DMS 273 (cell line): ENCODE data around the gene MRPL16.
A peak's percentile ranks its signal among the peaks of the same experiment; 100 is the strongest.
"Not testable (repeated sequence)": the region's sequence is repeated elsewhere in the genome, so short reads cannot be mapped to it uniquely, and the experiment has no call there.

Experiments used
- DNase-seq: peaks from one replicate; lab custom pipeline; 2025; ENCODE audit not compliant: unreplicated experiment; lab: John Stamatoyannopoulos, UW

Gene MRPL16

DNA sequence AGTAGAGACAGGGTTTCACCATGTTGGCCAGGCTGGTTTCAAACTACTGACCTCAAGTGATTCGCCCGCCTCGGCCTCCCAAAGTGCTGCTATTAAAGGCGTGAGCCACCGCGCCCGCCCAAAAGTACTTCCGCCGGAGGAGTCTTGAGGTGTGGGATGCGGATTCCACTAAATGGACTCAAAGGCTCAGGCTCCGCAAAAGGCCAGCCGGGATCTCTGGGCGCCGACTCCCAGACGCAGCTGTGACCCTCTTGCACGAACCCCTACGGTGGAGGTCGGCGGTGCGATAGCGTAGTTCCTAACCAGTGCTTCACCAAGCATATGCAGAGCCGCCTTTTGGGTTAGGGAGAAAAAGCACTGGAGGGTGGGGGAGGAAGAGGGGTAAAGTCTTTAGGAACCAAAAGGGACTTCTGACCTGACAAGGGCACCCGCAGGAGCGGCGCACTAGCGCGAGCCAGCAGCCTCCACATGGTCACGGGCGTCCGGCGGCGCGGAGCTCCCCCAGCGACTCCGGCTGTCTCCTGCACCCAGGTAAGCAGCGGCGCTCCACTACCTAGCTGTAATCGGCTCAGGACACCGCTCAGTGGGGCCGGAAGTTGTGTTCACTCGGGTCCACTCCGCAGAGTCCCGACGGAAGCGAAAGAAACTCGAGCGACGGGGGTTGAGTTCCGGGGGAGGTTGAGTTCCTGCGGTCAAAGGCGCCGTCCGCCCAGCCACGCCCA, at the start of gene MRPL16:
Gene MRPL16 (minus strand): TSS at position 590 of the 722 bp plus-strand sequence. CDS start 120 bp downstream, at position 470.
- DNase-seq = peak; percentile 91

DNA sequence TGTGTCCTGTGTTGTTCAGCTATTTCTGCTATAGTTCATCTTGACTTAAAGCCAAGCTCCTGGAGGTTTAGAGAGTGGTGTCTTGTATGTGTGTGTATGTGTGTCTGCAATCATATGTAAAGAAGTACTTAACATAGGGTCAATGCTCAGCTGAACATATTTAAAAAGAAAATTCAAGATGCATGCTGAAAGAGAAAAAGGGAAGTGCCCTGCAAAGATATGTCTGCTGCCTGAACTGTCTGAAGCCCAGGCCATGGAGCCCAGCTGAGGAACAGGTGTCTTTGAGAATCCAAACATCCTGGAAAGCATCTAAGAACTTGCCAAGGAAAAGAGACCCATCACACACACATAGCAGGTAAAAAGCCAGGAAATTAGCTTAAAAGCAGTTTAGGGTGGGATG, 49.1 kb upstream of the MRPL16 start:
- DNase-seq = no peak

DNA sequence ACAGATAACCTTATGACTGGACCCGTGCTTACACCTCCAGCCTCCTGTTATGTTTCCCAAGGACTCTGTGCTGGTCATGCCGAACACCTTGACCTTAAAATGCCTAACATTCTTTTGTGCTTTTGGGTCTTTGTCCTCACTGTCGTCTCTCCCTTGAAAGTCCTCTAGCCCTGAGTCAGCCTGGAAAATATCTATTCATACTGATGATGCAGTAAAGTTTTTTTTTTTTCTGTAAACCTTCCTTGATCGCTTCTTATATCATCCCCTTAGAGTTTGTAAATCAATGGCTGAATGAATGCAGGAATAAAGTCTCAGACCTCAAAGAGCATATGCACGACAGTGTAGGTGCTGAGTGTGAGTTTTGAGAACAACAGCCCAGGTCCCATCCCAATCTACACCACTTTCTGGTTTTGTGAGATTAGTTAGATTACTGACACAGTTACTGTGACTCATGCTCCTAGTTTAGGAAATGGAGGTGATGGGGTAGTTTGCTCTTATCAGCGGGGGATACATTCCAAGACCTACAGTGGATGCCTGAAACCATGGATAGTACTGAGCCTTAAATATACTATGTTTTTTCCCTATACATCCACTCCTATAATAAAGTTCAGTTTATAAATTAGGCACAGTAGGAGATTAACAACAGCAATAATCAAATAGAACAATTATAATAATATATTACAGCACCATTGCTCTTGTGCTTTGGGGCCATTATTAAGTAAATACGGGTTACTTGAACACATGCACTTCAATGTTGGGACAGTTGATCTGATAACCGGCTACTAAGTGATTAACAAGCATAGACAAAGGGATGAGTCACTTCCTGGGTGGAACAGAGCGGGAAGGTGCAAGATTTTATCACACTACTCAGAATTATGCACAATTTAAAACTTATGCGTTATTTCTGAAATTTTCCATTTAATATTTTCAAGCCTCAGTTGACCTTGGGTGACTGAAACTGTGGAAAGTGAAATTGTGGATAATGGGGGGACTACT, 47.2 kb upstream of the MRPL16 start:
- DNase-seq = no peak

DNA sequence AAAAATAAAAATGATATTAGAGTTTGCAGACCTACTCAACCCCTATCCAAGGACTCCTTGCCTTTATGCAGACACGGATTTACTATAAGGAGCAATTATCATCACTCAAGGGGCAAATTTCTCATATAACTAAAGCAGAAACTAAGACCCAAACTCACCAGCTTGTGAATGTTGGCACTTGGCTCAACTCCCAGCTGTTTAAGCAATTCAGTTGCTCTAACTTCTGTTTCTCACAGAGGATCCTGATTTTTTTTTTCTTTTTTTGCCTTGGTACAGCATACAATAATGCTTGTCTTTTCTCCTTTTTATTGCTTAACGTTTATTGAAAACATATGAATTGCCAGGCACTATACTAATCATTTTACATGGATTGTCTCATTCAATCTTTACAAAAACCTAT, 44.3 kb upstream of the MRPL16 start:
- DNase-seq = peak; percentile 1

DNA sequence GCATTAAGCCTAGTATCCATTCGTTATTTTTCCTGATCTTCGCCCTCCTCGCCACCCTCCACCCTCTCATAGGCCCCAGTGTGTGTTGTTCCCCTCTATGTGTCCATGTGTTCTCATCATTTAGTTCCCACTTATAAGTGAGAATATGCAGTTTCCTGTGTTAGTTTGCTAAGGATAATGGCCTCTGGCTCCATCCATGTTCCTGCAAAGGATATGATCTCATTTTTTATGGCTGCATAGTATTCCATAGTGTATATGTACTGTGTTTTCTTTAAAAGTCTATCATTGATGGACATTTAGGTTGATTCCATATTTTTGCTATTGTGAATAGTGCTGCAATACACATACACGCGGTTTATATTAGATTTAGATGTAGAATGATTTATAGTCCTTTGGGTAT, 40.8 kb upstream of the MRPL16 start:
- not testable (repeated sequence) for DNase-seq

DNA sequence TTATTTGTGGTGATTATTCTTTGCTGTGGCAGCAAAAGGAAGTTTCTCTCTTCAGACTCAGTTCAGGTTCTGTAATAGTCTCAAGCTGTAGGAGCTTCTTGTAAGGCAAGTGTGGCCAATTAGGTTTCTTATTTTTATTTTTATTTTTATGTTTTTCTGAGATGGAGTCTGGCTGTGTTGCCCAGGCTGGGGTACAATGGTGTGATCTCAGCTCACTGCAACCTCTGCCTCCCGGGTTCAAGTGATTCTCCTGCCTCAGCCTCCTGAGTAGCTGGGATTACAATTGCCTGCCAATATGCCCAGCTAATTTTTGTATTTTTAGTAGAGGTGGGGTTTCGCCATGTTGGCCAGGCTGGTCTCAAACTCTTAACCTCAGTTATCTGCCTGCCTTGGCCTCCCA, 39.0 kb upstream of the MRPL16 start:
- DNase-seq = not testable (repeated sequence)

DNA sequence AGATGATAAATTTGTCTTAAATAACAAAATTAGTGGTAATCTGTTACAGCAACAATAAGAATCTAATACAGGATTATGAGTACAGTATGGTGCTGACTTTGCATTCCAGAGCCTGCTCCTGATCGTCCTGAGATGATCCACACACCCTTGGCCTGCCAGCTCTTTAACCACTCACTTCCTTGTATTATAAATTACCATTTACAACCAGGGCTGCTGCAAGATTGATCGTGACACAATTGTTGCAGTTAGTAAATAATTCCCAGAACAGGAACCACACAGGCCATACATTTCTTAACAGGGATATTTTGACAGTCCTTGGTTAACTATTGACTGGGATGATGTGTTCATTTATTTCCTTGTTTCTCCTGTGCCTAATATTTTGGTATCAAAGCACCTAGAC, 38.6 kb upstream of the MRPL16 start:
- no peak for DNase-seq

DNA sequence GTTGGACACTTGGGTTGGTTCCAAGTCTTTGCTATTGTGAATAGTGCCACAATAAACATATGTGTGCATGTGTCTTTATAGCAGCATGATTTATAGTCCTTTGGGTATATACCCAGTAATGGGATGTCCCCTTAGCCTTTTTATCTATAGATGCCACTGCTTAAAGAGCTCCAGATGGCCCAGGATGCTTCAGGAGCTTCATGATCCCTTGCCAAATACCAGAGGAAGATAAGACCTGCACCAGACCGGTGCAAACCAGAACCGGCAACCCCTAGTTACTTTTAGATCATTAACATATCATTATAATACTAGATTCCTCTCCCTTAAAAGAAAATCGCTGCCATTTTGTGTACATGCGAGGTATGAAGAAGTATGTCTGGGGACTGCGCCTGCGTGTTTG, 37.9 kb upstream of the MRPL16 start:
- not testable (repeated sequence) for DNase-seq

DNA sequence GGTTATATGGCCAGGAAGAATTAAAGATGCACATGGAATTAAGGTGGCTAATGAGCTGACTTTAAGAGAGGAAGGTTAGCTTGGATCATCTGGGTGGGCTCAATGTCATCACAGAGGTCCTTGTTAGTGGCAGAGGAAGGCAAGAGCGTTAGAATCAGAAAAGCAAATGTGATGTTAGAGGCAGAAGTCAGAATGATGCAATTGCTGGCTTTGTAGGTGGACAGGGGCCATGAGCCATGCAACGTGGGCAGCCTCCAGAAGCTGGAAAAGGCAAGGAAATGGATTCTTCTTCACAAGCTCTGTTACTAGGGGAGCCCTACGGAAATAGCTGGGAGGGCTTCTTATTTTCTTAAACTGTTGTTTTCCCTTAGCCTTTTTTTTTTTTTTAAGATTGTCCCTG, 37.0 kb upstream of the MRPL16 start:
- no peak for DNase-seq

DNA sequence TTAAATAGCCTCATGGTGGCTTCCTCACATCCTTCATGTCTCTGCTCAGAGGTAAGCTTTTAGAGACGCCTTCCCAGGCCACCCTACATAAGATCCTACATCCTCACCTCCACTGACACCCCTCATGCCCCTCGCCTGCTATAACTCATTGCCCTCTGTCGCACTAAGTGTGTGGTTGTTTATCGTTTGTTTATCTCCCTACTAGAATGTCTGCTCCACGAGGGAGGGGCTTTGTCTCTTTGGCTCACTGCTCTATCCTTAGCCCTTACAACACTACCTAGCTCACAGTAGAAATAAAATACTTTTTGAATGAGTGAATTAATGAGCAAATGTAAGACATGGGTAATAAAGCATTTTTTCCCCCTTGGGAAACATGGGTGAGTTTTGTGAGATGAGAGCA, 36.0 kb upstream of the MRPL16 start:
- no peak for DNase-seq

DNA sequence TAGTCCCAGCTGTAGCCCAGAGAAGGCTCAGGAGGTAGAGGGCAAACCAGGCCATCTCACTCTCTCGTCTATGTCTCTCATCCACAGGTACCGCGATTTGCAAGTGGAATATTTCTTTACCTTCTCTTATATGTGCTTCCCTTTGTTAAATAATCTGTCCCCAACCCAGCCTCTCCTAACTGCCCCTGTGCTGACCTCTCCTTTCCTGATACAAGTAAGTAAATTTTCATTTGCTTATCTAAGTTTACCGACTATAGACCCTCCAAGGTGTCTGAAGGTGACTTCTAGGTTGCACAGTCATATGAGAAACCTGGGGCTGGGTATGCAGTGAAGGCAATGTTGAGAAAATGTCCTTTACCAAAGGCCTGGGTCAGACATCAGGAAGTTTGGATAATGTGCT, 34.8 kb upstream of the MRPL16 start, which contains the start of gene CBLIF:
Gene CBLIF (minus strand): TSS at position 101 of the 400 bp plus-strand sequence. CDS start 46 bp downstream, at position 55.
- DNase-seq = no peak

DNA sequence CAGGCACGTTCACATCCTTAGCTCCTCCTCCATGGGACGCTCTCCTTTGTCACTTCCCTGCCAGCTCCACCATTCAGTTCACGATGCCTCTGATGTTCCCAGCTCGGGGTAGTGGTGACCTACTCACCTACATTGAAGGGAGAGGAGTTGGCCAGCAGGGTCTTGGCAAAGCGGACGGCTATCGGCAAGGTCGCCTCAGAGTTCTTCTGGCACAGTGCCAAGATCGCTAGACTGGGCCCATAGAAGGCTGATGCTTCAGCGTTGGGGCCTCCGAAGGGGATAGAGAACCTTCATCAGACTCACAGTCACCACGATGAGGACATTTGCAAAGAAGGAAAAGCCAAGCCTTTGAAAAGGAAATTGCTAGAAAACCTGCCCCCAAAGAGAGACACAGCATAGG, 31.7 kb upstream of the MRPL16 start:
- DNase-seq = no peak

DNA sequence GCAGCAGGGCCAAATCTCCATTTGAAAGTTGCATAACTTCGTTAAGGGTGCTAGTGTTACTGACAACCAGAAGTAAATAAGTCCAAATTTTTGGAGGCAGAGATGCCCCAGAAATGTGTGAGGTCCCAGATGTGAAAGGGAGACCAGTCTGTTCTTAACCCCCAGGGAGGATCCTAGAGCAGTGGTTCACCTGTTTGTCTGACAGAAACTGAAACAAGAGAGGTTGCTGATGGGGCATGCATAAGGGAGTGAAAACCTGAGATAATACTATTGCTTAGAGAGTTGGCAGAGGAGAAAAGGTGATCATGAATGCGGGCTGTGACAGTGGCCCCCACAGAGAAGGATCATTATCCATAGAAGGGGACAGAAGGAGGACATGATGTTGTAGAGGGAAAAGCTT, 30.9 kb upstream of the MRPL16 start:
- no peak for DNase-seq

DNA sequence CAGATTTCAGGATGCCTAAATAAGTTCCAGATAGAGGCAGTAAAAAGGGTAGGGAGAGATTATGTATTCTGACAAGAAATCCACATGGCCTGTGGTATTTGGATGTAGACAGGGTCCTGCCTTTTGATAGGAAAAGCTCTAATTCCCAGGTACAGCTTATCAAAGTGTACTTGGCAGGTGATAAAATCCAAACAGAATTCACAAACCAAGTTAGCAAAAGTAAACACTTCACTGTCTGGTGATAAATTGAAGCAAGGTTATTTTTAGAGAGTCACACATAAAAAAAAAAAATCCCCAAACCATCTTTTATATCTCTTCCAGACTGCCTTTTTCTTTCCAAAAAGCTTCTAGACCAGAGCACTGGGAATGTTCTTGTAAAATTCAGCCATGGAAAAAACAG, 29.0 kb upstream of the MRPL16 start:
- DNase-seq = no peak

DNA sequence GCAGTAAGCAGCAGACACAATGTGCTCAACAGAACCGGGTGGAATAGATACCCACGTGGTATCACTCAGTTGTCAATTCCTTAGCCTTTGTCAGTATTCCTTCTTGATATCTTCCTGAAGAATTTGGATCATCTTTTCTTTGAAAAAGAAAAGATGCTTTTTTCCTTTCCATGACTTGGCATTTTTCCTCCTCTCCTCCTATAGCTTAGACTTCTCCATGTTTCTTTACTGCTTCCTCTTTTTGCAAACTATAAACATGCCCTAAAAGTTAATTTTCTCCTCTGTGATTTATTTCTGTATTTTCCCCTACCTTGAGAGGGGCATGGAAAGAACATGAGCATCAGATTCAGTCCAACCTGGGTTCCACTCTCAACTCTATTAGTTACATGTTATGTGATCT, 23.0 kb upstream of the MRPL16 start:
- no peak for DNase-seq

DNA sequence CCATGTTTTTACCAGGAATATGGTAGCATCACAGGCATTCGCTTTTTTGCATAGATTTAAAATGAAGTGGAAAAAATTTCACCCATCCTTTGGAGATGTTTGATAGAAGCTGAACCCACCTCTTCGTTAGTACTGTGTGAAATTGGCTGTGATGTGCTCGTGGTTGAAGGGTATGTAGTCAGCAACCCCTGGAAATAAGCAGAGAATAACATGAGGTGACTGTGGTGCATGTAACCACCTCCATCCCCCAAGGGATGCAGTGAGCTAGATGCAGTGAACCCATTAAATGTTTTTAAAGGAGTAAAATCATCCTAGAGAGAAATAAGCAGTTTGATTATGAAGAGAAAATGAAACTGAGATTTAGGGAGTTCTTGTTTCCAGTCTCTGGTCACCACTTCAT, 18.8 kb upstream of the MRPL16 start:
- no peak for DNase-seq

DNA sequence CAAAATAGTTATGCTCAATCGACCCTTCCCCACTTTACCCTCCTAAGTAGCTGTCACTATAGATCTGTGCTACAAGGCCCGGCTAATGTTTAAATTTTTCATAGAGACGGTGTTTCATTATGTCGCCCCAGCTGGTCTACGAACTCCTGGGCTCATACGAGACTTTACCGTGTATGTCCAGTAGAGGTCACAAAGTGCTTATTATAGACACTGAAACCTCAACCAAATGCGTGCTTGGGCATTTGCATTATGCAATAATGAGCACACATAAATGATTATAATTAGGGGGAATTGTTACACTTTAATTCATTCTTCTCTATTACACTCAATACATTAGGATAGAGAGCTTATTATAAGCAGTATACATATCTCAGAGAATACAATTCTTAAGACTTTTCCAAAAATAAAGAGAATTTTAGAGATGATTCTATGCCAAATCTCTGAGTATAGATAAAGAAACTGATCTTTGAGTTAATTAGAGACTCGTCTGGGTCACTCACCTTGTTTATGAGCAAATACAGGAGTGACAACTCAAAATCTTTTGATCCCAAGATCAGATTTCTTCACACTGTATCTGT, 12.5 kb upstream of the MRPL16 start:
- DNase-seq = peak; percentile 69

DNA sequence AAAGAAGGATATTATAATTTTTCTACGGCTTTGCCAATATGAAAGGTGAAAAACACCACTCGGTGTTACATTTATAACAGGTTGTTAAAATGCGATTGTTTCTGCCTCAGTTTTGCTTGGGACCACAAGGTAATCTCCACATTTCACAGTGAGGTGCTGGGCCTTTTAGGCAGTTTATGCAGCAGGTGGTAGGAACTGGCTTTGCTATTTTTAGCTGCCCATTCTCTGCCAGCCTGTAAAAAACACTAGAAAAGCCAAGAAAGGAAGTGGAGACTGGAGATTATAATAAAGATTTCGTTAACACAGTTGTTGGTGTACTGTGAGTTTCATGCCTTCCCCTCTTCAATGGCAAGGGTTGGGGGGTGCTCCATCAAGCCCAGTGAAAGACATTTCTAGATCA, 8.0 kb upstream of the MRPL16 start:
- no peak for DNase-seq

DNA sequence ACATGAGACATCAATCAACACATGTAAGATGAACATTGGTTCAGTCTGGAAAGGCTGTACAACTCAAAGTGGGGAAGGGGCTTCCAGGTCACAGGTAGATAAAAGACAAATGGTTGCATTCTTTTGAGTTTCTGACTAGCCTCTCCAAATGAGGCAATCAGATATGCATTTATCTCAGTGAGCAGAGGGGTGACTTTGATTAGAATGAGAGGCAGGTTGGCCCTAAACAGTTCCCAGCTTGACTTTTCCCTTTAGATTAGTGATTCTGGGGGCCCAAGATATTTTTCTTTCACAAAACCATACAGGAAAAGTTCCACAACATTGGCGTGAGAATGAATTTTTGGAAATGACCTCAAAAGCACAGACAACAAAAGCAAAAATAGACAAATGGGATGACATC, 5.9 kb upstream of the MRPL16 start:
- DNase-seq = not testable (repeated sequence)

DNA sequence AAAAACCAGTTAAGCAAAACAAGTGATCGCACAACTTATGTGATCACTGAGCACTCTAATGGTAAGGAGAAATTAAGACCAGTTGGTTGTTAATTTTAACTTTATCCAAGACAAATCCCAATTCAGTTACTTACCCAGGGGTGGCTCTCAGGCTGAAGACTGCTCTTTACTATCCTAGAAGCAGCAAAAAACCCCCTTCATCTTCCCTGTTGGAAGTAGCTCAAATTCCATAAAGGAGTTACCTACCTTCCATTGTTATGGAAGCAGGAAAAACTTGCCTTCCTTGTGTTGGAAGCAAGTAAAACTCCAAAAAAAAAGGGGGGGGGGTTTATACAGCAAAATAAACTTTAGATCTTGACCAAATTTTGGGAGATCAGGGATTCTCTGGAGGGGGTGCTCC, 5.2 kb upstream of the MRPL16 start:
- no peak for DNase-seq

DNA sequence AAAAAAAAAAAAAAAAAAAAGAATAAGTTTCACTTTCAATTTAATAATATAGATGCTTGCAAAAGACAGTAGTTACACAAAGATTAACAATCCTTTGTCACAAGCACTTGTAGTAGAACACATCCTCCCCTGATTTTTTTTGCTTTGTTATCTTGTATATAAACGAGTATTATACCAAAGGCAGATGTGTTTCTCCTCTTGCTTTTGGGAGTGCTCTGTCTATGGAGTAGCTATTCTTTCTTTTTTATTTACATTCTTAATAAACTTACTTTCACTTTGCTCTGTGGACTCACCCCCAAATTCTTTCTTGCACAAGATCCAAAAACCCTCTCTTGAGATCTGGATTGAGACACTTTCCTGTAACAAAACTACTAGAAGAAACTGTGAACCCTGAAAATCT, 3.4 kb upstream of the MRPL16 start:
- DNase-seq = no peak

DNA sequence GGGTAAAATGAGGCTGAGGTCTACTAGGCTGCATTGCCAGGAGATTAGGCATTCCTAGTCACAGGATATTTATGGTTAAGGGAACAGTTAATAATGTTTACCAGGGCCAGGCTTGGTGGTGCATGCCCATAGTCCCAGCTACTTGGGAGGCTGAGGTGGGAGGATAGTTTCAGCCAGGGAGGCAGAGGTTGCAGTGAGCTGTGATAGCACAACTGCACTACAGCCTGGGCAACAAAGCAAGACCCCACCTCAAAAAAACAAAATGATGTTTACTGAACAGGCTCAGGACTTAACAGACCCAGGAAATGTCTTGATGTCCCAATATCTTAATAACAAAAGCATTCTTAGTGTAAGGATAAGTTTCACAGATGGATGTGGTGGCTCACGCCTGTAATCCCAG, 2.8 kb upstream of the MRPL16 start:
- DNase-seq = no peak
